ENCODE measurements around the gene SEMA7A. TPM values are rescaled to one million over a fixed set of nuclear protein-coding genes. Genes with fewer than 3 reads are reported as not detected.

Gene SEMA7A
- polyA plus RNA-seq, 1 donor: 5.2 TPM

GRCh38 chr15:74430510-74430951, 3.2 kb downstream of the SEMA7A start:
- DNase-seq: no peak

DNA sequence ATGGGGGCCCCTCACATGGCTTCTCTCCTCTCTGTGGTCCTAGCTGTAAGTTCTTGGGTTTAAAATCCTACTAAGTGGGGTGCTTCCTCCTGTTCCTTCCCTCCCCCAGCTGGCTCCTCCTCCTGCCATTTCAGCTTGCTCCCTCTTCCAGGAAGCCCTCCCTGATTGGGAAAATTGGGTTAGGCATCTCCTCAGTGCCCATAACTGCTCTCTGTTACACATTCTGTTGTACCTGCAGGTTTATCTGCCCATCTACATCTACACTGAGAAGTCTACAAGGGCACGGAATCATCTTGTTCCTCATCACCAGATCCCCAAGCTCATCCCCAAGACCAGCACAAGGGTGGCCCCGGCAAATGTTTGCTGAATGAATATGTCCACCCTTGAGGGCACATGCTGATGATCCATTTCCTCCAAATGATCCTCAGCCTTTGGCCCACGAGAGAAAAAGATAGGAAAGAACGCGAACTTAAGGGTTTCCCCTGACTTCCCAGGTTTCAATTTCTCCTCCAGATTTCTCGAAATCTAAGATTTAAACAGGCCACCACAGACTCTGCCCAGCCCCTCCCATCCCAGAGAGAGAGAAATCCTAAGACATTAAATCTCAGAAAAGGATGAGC, 3.9 kb downstream of the SEMA7A start:
- no peak for DNase-seq

DNA sequence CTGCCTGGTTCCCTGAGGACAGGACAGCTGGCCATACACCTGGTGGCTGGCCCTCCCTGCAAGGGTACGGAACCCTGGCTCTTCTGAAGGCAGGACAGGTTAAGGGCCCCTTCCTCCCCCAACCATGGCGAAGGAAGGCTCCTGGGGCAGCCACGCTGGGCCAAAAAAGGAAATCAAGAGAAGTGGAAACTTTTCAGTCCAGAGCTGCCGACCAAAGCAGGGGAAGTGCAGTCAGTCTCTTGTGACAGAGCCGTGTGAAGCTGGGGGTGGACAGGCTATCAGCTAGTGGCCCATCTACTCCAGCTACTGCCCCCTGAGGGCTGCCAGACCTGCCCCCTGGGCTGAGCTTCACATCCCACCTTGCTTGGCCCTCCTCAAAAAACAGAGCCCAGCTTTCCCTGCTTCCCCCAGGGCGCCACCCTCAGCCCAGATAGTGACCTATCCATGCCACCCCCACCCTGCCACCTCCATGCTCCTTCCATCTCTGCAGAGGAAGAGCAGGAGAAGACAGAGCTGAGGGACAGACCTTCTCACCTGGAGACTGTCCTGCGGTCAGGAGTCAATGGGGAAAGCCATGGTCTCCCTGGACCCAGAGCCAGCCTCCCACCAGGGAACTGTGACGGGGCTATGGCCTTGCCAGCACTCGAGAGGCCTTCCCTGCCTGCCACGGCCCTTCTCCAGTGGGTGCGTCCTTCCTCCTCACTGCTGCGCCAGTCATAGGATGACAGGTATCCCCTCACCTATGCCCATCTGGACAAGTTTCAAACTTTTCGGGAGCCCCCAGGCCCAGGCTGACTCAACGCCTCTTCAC, 4.6 kb downstream of the SEMA7A start:
- DNase-seq: no peak

- DNase-seq: no peak
Observed at GRCh38 chr15:74428442-74428787, 5.3 kb downstream of the SEMA7A start.

GRCh38 chr15:74427607-74428441, 5.9 kb downstream of the SEMA7A start:
- DNase-seq: no peak

- no peak for DNase-seq
Observed at GRCh38 chr15:74426404-74427281, 7.1 kb downstream of the SEMA7A start.

- no peak for DNase-seq
Observed at GRCh38 chr15:74425630-74426029, 8.1 kb downstream of the SEMA7A start.

GRCh38 chr15:74424901-74425528, 8.7 kb downstream of the SEMA7A start:
- DNase-seq: no peak

- DNase-seq: no peak
Observed at GRCh38 chr15:74423431-74424257, 10.1 kb downstream of the SEMA7A start.

- no peak for DNase-seq
Observed at GRCh38 chr15:74422652-74423430, 10.9 kb downstream of the SEMA7A start.

- no peak for DNase-seq
Observed at GRCh38 chr15:74422265-74422651, 11.5 kb downstream of the SEMA7A start.

DNA sequence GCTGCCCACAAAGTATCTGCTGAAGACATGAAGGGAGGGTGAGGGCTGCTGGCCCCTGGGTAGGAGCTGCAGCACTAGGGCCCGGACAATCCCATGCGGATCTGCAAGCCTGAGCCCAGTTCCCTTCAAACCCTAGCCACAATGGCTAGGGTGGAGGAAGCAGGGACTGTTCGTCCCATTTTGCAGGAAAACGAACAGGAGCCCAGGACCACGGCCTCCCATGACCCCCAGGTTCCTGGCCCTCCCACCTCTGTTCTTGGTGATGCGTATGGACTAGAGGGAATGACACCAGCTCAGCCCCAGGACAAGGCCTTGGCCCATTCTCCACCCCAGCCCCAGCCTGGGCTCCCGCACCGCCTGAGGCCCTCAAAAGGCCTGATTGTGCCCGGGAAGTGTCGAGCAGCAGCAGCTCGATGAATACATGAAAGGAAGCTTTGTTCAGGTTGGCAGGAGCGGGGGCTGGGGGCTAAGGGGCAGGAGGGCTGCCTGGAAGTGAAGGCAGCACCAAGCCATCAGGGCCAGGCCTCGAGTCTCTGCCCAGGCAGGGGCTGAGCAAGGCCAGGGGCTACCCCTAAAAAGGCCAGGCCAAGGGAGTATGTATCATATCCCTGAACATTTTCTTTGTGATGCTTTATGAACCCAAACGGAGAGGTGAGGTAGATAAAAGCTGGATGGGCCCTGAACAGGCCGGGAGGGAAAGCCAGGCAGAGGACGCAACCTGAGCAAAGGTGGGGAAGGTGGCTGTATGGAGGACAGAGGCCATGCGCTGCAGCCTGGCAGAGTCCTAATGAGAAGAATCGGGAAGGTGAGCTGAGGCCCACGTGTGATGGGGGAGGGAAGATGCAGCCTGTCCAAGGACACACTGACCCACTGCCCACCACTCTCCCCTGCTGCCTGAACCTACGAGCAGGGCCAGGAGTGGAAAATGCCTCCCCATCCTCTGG, 12.2 kb downstream of the SEMA7A start:
- DNase-seq: no peak

DNA sequence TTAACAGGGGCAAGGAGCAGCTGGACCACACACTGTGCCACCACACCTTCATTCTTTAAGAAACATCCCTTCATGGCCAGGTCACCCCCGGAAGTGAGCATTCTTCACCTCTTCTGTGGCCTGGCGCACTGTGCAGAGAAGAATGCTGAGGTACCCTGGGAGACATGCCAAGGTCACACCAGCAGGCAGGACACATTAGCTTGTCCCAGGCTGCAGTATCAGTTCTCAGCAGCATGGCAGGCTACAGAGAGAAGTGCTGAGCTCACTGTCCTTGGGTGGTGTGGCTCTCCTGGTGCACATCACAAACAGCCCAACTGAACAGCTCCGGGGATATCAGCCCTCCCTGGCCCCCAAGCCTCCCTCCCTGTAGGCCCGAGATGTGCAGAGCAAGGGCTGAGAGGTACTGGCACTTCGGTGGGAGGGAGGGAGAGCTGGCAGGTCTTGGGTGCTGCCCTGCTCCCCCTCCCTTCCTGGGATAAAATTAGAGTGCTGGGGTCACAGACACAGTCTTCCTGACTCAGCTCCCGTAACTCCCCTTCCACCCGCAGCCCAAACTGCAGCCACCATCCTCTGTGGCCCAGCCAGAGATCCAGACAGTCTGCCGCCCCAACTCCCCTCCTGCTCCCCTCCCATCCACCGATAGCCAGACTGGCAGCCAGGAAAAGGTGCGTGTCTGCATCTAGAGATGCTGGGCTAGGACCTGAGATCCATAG, 13.4 kb downstream of the SEMA7A start:
- DNase-seq: no peak

GRCh38 chr15:74419432-74419831, 14.3 kb downstream of the SEMA7A start:
- DNase-seq: no peak

GRCh38 chr15:74418575-74419338, 15.0 kb downstream of the SEMA7A start:
- no peak for DNase-seq

- DNase-seq: no peak
Observed at GRCh38 chr15:74417670-74418069, 16.1 kb downstream of the SEMA7A start.

- peak; percentile 72 for DNase-seq
Observed at GRCh38 chr15:74417225-74417624, 16.5 kb downstream of the SEMA7A start.

Data from hindlimb muscle (tissue), 1 donor.